Mesothelial cell of epicardium (in vitro differentiated cells): ENCODE measurements around the gene HPCAL1. TPM values are rescaled to one million over a fixed set of nuclear protein-coding genes. Genes with fewer than 3 reads are reported as not detected.

Experiments used
- DNase-seq, 2 experiments: peaks; one replicate each; pipeline ENCODE4 v3.0.0; 2021; ENCODE audit warnings: low spot score in 2 of 2; ENCODE audit not compliant: unreplicated experiment in 2 of 2
- H3K27ac Mint-ChIP-seq: 2 replicates; pipeline ENCODE4 v1.8.0; 2021; ENCODE audit warnings: mixed read lengths
- H3K27me3 Mint-ChIP-seq: 2 replicates; pipeline ENCODE4 v1.8.0; 2021; ENCODE audit warnings: low read depth, mixed read lengths
- H3K36me3 Mint-ChIP-seq: 2 replicates; pipeline ENCODE4 v1.8.0; 2021; ENCODE audit warnings: mixed read lengths
- H3K4me1 Mint-ChIP-seq: 2 replicates; pipeline ENCODE4 v1.8.0; 2021; ENCODE audit warnings: mixed read lengths
- H3K4me3 Mint-ChIP-seq: 2 replicates; pipeline ENCODE4 v1.8.0; 2021; ENCODE audit warnings: mild to moderate bottlenecking, moderate library complexity, mixed read lengths
- H3K9me3 Mint-ChIP-seq: 2 replicates; pipeline ENCODE4 v1.8.0; 2021; ENCODE audit warnings: mixed read lengths
- CTCF ChIP-seq: fragments of 200-600 bp; sonication (generic); IDR thresholded peaks from one replicate; pipeline ENCODE4 v1.5.0; 2021; ENCODE audit warnings: antibody characterized with exemption; ENCODE audit not compliant: unreplicated experiment
- total RNA-seq: library from RNA; stranded (reverse); gene quantifications from 3 replicates; pipeline ENCODE4 v1.2.1, GENCODE V29; 2021

HPCAL1 gene
- total RNA-seq, 1 donor from 2014 or later: 17.5 TPM

- no peak for DNase-seq
- no peak for TF ChIP-seq CTCF
- H3K36me3 Mint-ChIP-seq: peaks cover 4% of the 10 kb centered on the region
- no peaks in the 10 kb centered on the region for H3K4me1 Mint-ChIP-seq
- H3K27ac Mint-ChIP-seq: no peak overlapping the region
- H3K9me3 Mint-ChIP-seq: no peaks in the 10 kb centered on the region
- H3K27me3 Mint-ChIP-seq: no peaks in the 10 kb centered on the region
- no peak overlapping the region for H3K4me3 Mint-ChIP-seq
These were observed 14.2 kb downstream of the HPCAL1 start for GRCh38 chr2:10316860-10317259.

GRCh38 chr2:10317646-10318045, 14.9 kb downstream of the HPCAL1 start:
- no peaks in the 10 kb centered on the region for H3K27me3 Mint-ChIP-seq

DNA sequence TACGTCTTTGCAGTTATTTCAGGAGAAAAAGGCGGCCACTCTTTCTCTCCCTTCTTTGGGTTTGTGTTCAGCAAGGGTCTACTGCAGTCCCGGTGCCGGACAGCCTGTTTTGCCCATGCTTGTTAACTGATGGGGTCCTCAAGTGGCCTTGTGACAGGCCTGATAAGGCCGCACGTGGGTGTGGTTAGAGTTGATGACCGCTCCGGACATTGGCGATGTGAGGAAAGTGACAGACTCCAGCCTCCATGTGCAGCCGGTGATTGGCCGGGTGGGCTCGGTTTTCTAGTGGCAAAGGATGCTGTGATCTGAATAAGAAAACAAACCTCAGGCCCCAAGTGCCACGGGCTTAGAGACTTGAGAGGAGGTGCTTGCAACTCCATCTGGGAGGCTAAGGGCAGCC, 15.6 kb downstream of the HPCAL1 start:
- TF ChIP-seq CTCF: no peak
- H3K27ac Mint-ChIP-seq: no peak overlapping the region
- H3K4me1 Mint-ChIP-seq: no peaks in the 10 kb centered on the region
- no peak for DNase-seq
- H3K36me3 Mint-ChIP-seq: peaks cover 6% of the 10 kb centered on the region
- H3K27me3 Mint-ChIP-seq: no peaks in the 10 kb centered on the region
- no peak overlapping the region for H3K4me3 Mint-ChIP-seq
- no peaks in the 10 kb centered on the region for H3K9me3 Mint-ChIP-seq

More at GRCh38 chr2:10317646-10318045, 14.9 kb downstream of the HPCAL1 start:
- Mint-ChIP-seq H3K36me3 (peaks cover 4% of the 10 kb centered on the region), H3K4me3 (no peak overlapping the region), H3K9me3 (no peaks in the 10 kb centered on the region), H3K27ac (no peak overlapping the region), H3K4me1 (no peaks in the 10 kb centered on the region)
- DNase-seq: no peak
- no peak for TF ChIP-seq CTCF

DNA sequence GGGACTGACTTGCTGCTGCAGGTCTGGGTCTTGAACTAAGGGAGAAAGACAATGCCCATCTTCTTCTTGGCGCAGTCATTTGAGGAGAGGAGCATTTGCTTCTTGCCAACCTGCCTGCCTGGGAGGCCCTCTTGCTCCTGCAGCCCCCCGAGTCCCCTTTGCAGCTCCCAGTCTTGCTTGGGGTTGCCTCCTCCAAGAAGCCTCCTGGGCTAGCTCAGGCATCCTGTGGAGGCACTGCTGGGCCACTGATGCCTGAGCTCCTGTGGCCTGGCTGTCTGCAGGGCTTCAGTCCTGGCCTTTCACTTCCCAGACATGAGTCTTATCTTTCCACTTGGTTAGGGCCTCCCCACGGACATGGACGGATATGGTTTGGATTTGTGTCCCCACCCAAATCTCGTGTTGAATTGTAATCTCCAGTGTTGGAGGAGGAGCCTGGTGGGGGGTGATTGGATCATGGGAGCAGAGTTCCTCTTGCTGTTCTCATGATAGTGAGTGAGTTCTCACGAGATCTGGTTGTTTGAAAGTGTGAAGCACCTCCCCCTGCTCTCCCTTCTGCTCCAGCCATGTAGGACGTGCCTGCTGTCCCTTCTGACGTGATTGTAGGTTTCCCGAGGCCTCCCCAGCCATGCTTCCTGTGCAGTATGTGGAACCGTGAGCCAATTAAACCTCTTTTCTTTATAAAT, 17.3 kb downstream of the HPCAL1 start:
- Mint-ChIP-seq H3K4me1 (no peaks in the 10 kb centered on the region), H3K27me3 (no peaks in the 10 kb centered on the region), H3K4me3 (no peak overlapping the region), H3K27ac (no peak overlapping the region), H3K9me3 (no peaks in the 10 kb centered on the region), H3K36me3 (peaks cover 6% of the 10 kb centered on the region)
- TF ChIP-seq CTCF: no peak
- DNase-seq: no peak

DNA sequence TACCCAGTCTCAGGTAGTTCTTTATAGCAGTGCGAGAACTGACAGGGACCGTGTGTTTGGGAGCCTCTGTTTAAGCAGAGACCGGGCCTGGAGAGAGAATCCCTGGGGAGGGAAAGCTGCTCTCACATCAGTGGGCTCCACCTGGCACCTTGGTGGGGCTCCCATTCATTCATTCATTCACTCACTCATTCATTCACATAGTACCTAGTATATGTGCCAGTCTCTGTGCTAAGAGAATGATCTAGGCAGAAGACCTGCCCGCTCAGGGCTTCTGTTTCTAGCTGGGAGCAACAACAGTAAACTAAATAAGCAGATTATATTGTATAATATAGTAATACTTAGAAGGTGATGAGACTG, 17.8 kb downstream of the HPCAL1 start:
- no peaks in the 10 kb centered on the region for H3K9me3 Mint-ChIP-seq
- TF ChIP-seq CTCF: no peak

DNA sequence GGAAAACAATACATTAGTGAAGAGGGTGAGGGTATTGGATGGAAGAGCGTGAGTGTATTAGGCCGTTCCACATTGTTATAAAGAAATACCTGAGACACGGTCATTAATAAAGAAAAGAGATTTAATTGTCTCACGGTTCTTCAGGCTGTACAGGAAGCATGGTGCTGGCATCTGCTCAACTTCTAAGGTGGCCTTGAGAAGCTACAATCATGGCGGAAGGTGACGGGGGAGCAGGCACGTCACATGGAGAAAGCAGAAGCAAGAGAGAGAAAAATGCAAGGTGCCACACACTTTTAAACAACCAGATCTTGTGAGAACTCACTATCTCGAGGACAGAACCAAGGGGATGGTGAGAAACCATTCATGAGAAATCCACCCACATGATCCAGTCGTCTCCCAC, 18.2 kb downstream of the HPCAL1 start:
- DNase-seq: no peak
- no peak for TF ChIP-seq CTCF
- no peaks in the 10 kb centered on the region for H3K9me3 Mint-ChIP-seq
- no peaks in the 10 kb centered on the region for H3K27me3 Mint-ChIP-seq
- H3K4me3 Mint-ChIP-seq: no peak overlapping the region
- peaks cover 6% of the 10 kb centered on the region for H3K36me3 Mint-ChIP-seq
- no peak overlapping the region for H3K27ac Mint-ChIP-seq
- H3K4me1 Mint-ChIP-seq: no peaks in the 10 kb centered on the region

More for the DNA sequence above, 17.8 kb downstream of the HPCAL1 start:
- H3K4me1 Mint-ChIP-seq: no peaks in the 10 kb centered on the region
- H3K36me3 Mint-ChIP-seq: peaks cover 6% of the 10 kb centered on the region
- H3K27me3 Mint-ChIP-seq: no peaks in the 10 kb centered on the region
- H3K4me3 Mint-ChIP-seq: no peak overlapping the region
- DNase-seq: no peak
- no peak overlapping the region for H3K27ac Mint-ChIP-seq
